Thoracic aorta (tissue), 2 donors: ENCODE data around the gene ADAM22. TPM values are rescaled to one million over a fixed set of nuclear protein-coding genes. Genes with fewer than 3 reads are reported as not detected.

Experiments
- ATAC-seq: fragments of 150-250 bp; one replicate; pipeline ENCODE4 v1.8.0; 2017; ENCODE audit warnings: low read depth; ENCODE audit not compliant: insufficient number of reproducible peaks, low FRiP score
- DNase-seq: peaks from one replicate; pipeline ENCODE4 v3.0.0-alpha.2; 2020; ENCODE audit warnings: low spot score
- H3K27ac ChIP-seq, 2 donors: fragments of 200-600 bp; sonication (generic); 1 replicate in 1 of 2; 2 replicates in 1 of 2; pipeline ENCODE4 v1.5.1; 2016; ENCODE audit warnings: mild to moderate bottlenecking in 2 of 2, moderate library complexity in 2 of 2
- H3K27me3 ChIP-seq: fragments of 200-600 bp; sonication (generic); replicated peaks from 2 replicates; pipeline ENCODE4 v1.6.0; 2016; ENCODE audit warnings: mild to moderate bottlenecking; ENCODE audit not compliant: insufficient read depth
- H3K36me3 ChIP-seq: fragments of 200-600 bp; sonication (generic); one replicate; pipeline ENCODE4 v1.5.1; 2016
- H3K4me1 ChIP-seq, 2 donors: fragments of 200-600 bp; sonication (generic); 1 replicate in 1 of 2; 2 replicates in 1 of 2; pipeline versions ENCODE4 v1.5.1 to v1.6.0; 2016; ENCODE audit warnings: low read depth in 2 of 2, mild to moderate bottlenecking in 1 of 2; ENCODE audit not compliant: control insufficient read depth in 1 of 2
- H3K4me3 ChIP-seq: fragments of 200-600 bp; sonication (generic); 2 replicates; pipeline ENCODE4 v1.5.1; 2016; ENCODE audit warnings: mild to moderate bottlenecking
- H3K9me3 ChIP-seq: fragments of 200-600 bp; sonication (generic); 2 replicates; pipeline ENCODE4 v1.5.1; 2016
- CTCF ChIP-seq: fragments of 200-600 bp; sonication (generic); IDR thresholded peaks from one replicate; pipeline ENCODE4 v1.5.1; 2019; ENCODE audit warnings: antibody characterized with exemption
- total RNA-seq, 2 donors: library from RNA; depleted of rRNA; stranded (reverse); fragments of >200 nt; gene quantifications; one replicate each; pipeline versions ENCODE4 v1.1.0 to v1.2.3, GENCODE V29; 2016

Gene ADAM22
- total RNA-seq, 2 donors from 2014 or later = 5.0 to 5.4 TPM

GRCh38 chr7:87984088-87984487, 50.0 kb downstream of the ADAM22 start:
- Histone ChIP-seq H3K9me3 (no peaks in the 10 kb centered on the region), H3K4me3 (no peak overlapping the region), H3K27me3 (no peaks in the 10 kb centered on the region), H3K36me3 (no peaks in the 10 kb centered on the region), H3K4me1 (no peaks in the 10 kb centered on the region), H3K27ac (no peak overlapping the region)
- no peak for TF ChIP-seq CTCF
- DNase-seq = no peak
- no peak for ATAC-seq

GRCh38 chr7:87993269-87993668, 59.2 kb downstream of the ADAM22 start:
- H3K36me3 ChIP-seq = no peaks in the 10 kb centered on the region

GRCh38 chr7:87999261-87999660, 65.2 kb downstream of the ADAM22 start:
- no peak for TF ChIP-seq CTCF
- H3K4me3 ChIP-seq = no peak overlapping the region
- no peaks in the 10 kb centered on the region for H3K9me3 ChIP-seq
- H3K27ac ChIP-seq = no peak overlapping the region
- no peaks in the 10 kb centered on the region for H3K27me3 ChIP-seq
- DNase-seq (no peak), ATAC-seq (no peak)
- no peaks in the 10 kb centered on the region for H3K36me3 ChIP-seq
- H3K4me1 ChIP-seq = peaks cover 0 to 13% of the 10 kb centered on the region in 2 donors

More at GRCh38 chr7:87993269-87993668, 59.2 kb downstream of the ADAM22 start:
- H3K4me1 ChIP-seq = no peaks in the 10 kb centered on the region
- H3K27me3 ChIP-seq = no peaks in the 10 kb centered on the region
- TF ChIP-seq CTCF = no peak
- H3K4me3 ChIP-seq = no peak overlapping the region
- ATAC-seq = no peak
- no peak overlapping the region for H3K27ac ChIP-seq
- no peaks in the 10 kb centered on the region for H3K9me3 ChIP-seq
- no peak for DNase-seq

GRCh38 chr7:88001744-88002530, 67.9 kb downstream of the ADAM22 start:
- no peak overlapping the region for H3K4me3 ChIP-seq
- TF ChIP-seq CTCF = no peak
- H3K9me3 ChIP-seq = no peaks in the 10 kb centered on the region
- no peak for ATAC-seq
- no peak for DNase-seq
- H3K4me1 ChIP-seq = peaks cover 0 to 13% of the 10 kb centered on the region in 2 donors
- no peaks in the 10 kb centered on the region for H3K36me3 ChIP-seq
- no peak overlapping the region for H3K27ac ChIP-seq
- no peaks in the 10 kb centered on the region for H3K27me3 ChIP-seq

GRCh38 chr7:88002617-88003016, 68.6 kb downstream of the ADAM22 start:
- no peak for ATAC-seq
- TF ChIP-seq CTCF = no peak
- H3K27ac ChIP-seq = no peak overlapping the region

More at GRCh38 chr7:88002617-88003016, 68.6 kb downstream of the ADAM22 start:
- H3K4me3 ChIP-seq = no peak overlapping the region
- no peaks in the 10 kb centered on the region for H3K27me3 ChIP-seq
- H3K36me3 ChIP-seq = no peaks in the 10 kb centered on the region
- H3K9me3 ChIP-seq = no peaks in the 10 kb centered on the region
- peaks cover 0 to 13% of the 10 kb centered on the region in 2 donors for H3K4me1 ChIP-seq
- DNase-seq = no peak
